Keratinocyte (primary cell): ENCODE results near the gene ERBB4.

ENCODE experiments used
- CTCF ChIP-seq, 3 experiments: IDR thresholded peaks in 1 of 3; conservative IDR thresholded peaks in 1 of 3; optimal IDR thresholded peaks in 1 of 3; 2 replicates in 2 of 3; 3 replicates in 1 of 3; pipeline versions ENCODE3 to v1.5.1; 2011; ENCODE audit warnings: low read length in 3 of 3, mild to moderate bottlenecking in 3 of 3, moderate library complexity in 2 of 3, control low read depth in 1 of 3, inconsistent platforms in 1 of 3; ENCODE audit not compliant: insufficient read depth in 2 of 3; ENCODE audit errors: extremely low read depth in 1 of 3
- EZH2 ChIP-seq: IDR thresholded peaks from one replicate; pipeline ENCODE4 v1.6.1; 2012; ENCODE audit warnings: inconsistent platforms, mild to moderate bottlenecking, low read length, moderate library complexity

- TF ChIP-seq CTCF (optimal IDR thresholded peaks at IDR 0.05 in 1 of 3, IDR thresholded peaks at IDR 0.05 in 1 of 3, conservative IDR thresholded peaks at IDR 0.05 in 1 of 3; ENCODE audit: extremely low read depth in 1 of 3, insufficient read depth in 2 of 3, low read length in 3 of 3) (no peak), EZH2 (no peak)
Measured at GRCh38 chr2:212288308-212288707, 250.3 kb downstream of the ERBB4 start.
